Measurements from ENCODE around the gene NGFR.
A peak's percentile ranks its signal among the peaks of the same experiment; 100 is the strongest.

The NGFR gene

DNA sequence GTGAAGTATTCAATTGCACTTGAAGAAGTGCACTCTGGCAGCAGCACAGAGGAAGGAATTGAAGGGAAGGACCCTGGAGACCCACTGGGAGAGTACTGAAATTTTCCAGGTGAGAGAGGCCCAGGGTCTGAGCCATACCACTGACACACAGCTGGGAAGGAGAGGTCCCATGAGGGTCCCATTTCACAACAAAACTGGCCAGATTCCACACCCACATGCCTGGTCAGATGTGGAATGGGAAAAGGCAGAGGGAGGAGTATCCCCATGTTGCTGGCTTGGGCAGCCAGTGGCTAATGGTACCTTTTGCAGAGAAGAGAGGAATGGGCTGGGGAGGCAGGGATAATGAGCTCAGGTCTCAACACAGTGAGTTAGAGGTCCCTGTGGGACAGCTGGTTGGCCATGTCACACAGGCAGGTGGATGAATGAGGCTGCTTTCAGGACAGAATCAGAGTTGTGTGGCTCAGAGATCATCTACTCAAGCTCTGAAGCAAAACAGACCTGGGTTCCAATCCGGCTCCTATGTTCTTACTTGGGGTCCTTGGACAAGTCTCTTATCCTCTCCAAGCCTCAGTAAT is 26.2 kb upstream of the NGFR start:
- DNase-seq (ENCODE audit: low read depth, low spot score): no peak
- no peak overlapping the region for H3K27ac ChIP-seq (ENCODE audit: low read length)
- H3K4me3 ChIP-seq (ENCODE audit: low read length): no peak overlapping the region
- WGBS (ENCODE audit: insufficient coverage, insufficient read length): no CpG with 5 or more reads among the region's 1 CpG
- no peaks in the 10 kb centered on the region for H3K36me3 ChIP-seq (ENCODE audit: control insufficient read depth, insufficient read depth, low read length)
- no peaks in the 10 kb centered on the region for H3K9me3 ChIP-seq (ENCODE audit: control insufficient read depth, insufficient read depth, low read length)
- peaks cover 6% of the 10 kb centered on the region; the same call in 1 of the 2 replicates for H3K4me1 ChIP-seq (ENCODE audit: control insufficient read depth, insufficient read depth, low read length)
- no peaks in the 10 kb centered on the region; the same call in 1 of the 2 replicates for H3K27me3 ChIP-seq (ENCODE audit: control insufficient read depth, insufficient read depth, low read length)

- Histone ChIP-seq H3K27me3 (ENCODE audit: control insufficient read depth, insufficient read depth, low read length) (no peaks in the 10 kb centered on the region; the same call in 1 of the 2 replicates), H3K4me3 (ENCODE audit: low read length) (peak overlapping the region; percentile 28; the same call in 1 of the 2 replicates), H3K4me1 (ENCODE audit: control insufficient read depth, insufficient read depth, low read length) (peaks cover 6% of the 10 kb centered on the region; the same call in 1 of the 2 replicates), H3K9me3 (ENCODE audit: control insufficient read depth, insufficient read depth, low read length) (no peaks in the 10 kb centered on the region), H3K36me3 (ENCODE audit: control insufficient read depth, insufficient read depth, low read length) (no peaks in the 10 kb centered on the region), H3K27ac (ENCODE audit: low read length) (no peak overlapping the region)
- WGBS (ENCODE audit: insufficient coverage, insufficient read length): no CpG with 5 or more reads among the region's 52 CpGs
- DNase-seq (ENCODE audit: low read depth, low spot score): no peak
Measured at GRCh38 chr17:49469831-49470810, 25.0 kb upstream of the NGFR start.

DNA sequence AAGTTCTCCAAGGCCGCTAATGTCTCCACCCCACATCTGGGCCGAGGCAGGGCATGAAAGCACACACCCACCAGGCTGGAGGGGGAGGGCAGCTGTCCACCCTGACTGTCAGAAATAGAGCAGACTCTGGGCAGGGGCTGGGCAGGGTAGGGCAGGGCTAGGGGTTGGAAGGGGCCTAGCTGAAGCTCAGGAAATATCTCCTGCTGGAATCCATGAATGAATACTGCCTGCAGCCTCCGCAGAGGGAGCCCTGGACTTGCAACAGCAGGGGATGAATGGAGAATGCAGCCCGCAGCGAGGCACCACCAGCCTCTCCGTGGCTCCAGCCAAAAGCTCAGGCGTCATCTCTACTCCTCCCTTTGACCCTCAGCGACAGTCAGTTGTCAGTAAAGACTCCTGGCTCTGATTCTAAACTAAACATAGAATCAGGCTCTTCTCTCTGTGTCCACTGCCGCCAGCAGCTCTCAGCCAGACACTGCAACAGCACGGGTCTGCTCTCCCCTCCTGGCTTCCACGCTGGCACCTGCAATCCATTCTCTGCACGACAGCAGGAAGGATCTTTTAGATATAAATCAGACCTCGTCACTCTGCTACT is 23.9 kb upstream of the NGFR start:
- Histone ChIP-seq H3K4me3 (ENCODE audit: low read length) (no peak overlapping the region), H3K36me3 (ENCODE audit: control insufficient read depth, insufficient read depth, low read length) (no peaks in the 10 kb centered on the region), H3K9me3 (ENCODE audit: control insufficient read depth, insufficient read depth, low read length) (no peaks in the 10 kb centered on the region), H3K27ac (ENCODE audit: low read length) (no peak overlapping the region), H3K4me1 (ENCODE audit: control insufficient read depth, insufficient read depth, low read length) (peaks cover 6% of the 10 kb centered on the region; the same call in 1 of the 2 replicates), H3K27me3 (ENCODE audit: control insufficient read depth, insufficient read depth, low read length) (no peaks in the 10 kb centered on the region; the same call in 1 of the 2 replicates)
- WGBS (ENCODE audit: insufficient coverage, insufficient read length): no CpG with 5 or more reads among the region's 13 CpGs
- DNase-seq (ENCODE audit: low read depth, low spot score): no peak

GRCh38 chr17:49471769-49472168 is 23.3 kb upstream of the NGFR start:
- Histone ChIP-seq H3K9me3 (ENCODE audit: control insufficient read depth, insufficient read depth, low read length) (no peaks in the 10 kb centered on the region), H3K4me3 (ENCODE audit: low read length) (no peak overlapping the region), H3K36me3 (ENCODE audit: control insufficient read depth, insufficient read depth, low read length) (no peaks in the 10 kb centered on the region), H3K27me3 (ENCODE audit: control insufficient read depth, insufficient read depth, low read length) (no peaks in the 10 kb centered on the region; the same call in 1 of the 2 replicates), H3K27ac (ENCODE audit: low read length) (no peak overlapping the region), H3K4me1 (ENCODE audit: control insufficient read depth, insufficient read depth, low read length) (peaks cover 6% of the 10 kb centered on the region; the same call in 1 of the 2 replicates)
- no CpG with 5 or more reads among the region's 1 CpG for WGBS (ENCODE audit: insufficient coverage, insufficient read length)
- no peak for DNase-seq (ENCODE audit: low read depth, low spot score)

GRCh38 chr17:49472527-49472926 is 22.6 kb upstream of the NGFR start:
- H3K4me3 ChIP-seq (ENCODE audit: low read length): no peak overlapping the region
- DNase-seq (ENCODE audit: low read depth, low spot score): no peak
- no peaks in the 10 kb centered on the region for H3K9me3 ChIP-seq (ENCODE audit: control insufficient read depth, insufficient read depth, low read length)
- peaks cover 6% of the 10 kb centered on the region; the same call in 1 of the 2 replicates for H3K4me1 ChIP-seq (ENCODE audit: control insufficient read depth, insufficient read depth, low read length)
- no peak overlapping the region for H3K27ac ChIP-seq (ENCODE audit: low read length)
- H3K36me3 ChIP-seq (ENCODE audit: control insufficient read depth, insufficient read depth, low read length): no peaks in the 10 kb centered on the region
- WGBS (ENCODE audit: insufficient coverage, insufficient read length): no CpG with 5 or more reads among the region's 5 CpGs
- no peaks in the 10 kb centered on the region; the same call in 1 of the 2 replicates for H3K27me3 ChIP-seq (ENCODE audit: control insufficient read depth, insufficient read depth, low read length)

DNA sequence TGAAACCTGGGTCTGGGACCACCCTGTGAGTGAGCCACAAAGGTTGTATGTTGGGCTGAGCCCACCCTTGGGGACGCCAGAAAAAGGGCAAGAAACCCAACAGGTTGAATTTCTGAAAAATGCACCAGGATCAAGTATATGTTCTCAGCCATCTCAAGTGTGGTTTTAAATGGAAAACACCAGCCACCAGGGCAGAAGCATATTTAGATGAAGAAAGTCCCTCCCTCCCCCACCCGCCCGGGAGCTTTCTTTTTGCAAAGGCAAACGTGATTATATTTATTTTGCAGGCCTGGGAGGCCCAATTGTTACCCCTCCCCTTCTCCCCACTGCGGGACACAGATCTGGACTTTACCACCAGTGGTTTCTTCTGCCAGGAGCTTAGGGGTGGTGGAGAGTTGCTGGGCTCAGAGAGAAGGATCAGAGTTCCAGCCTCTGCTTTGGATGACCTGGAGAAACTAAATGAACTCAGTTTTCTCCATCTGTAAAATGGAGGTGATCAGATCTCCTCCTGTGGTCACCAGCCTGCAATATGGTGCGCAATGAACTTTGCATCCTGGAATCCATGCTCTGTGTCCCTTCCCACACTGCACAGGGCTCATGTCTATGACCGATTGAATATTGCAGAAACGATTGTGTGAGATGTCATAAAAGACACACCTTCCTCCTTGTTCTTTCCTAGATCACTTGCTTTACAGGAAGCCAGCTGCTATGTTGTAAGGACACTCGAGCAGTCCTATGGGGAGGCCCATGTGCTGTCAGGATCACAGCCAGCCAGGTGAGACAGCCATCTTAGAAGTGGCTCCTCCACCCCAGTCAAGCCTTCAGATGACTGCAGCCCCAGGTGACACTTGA is 21.0 kb upstream of the NGFR start:
- Histone ChIP-seq H3K27me3 (ENCODE audit: control insufficient read depth, insufficient read depth, low read length) (no peaks in the 10 kb centered on the region; the same call in 1 of the 2 replicates), H3K4me3 (ENCODE audit: low read length) (no peak overlapping the region), H3K9me3 (ENCODE audit: control insufficient read depth, insufficient read depth, low read length) (no peaks in the 10 kb centered on the region), H3K36me3 (ENCODE audit: control insufficient read depth, insufficient read depth, low read length) (no peaks in the 10 kb centered on the region), H3K4me1 (ENCODE audit: control insufficient read depth, insufficient read depth, low read length) (peaks cover 6% of the 10 kb centered on the region; the same call in 1 of the 2 replicates), H3K27ac (ENCODE audit: low read length) (no peak overlapping the region)
- WGBS (ENCODE audit: insufficient coverage, insufficient read length): no CpG with 5 or more reads among the region's 9 CpGs
- no peak for DNase-seq (ENCODE audit: low read depth, low spot score)

GRCh38 chr17:49477709-49478108 is 17.4 kb upstream of the NGFR start:
- no peak overlapping the region for H3K4me3 ChIP-seq (ENCODE audit: low read length)
- H3K9me3 ChIP-seq (ENCODE audit: control insufficient read depth, insufficient read depth, low read length): no peaks in the 10 kb centered on the region
- H3K27ac ChIP-seq (ENCODE audit: low read length): no peak overlapping the region
- no CpG with 5 or more reads among the region's 3 CpGs for WGBS (ENCODE audit: insufficient coverage, insufficient read length)
- no peak for DNase-seq (ENCODE audit: low read depth, low spot score)
- H3K36me3 ChIP-seq (ENCODE audit: control insufficient read depth, insufficient read depth, low read length): no peaks in the 10 kb centered on the region
- no peaks in the 10 kb centered on the region for H3K27me3 ChIP-seq (ENCODE audit: control insufficient read depth, insufficient read depth, low read length)
- no peaks in the 10 kb centered on the region for H3K4me1 ChIP-seq (ENCODE audit: control insufficient read depth, insufficient read depth, low read length)

GRCh38 chr17:49480836-49481615 is 14.1 kb upstream of the NGFR start:
- Histone ChIP-seq H3K4me1 (ENCODE audit: control insufficient read depth, insufficient read depth, low read length) (peaks cover 6% of the 10 kb centered on the region; the same call in 1 of the 2 replicates), H3K36me3 (ENCODE audit: control insufficient read depth, insufficient read depth, low read length) (no peaks in the 10 kb centered on the region), H3K27ac (ENCODE audit: low read length) (no peak overlapping the region), H3K27me3 (ENCODE audit: control insufficient read depth, insufficient read depth, low read length) (no peaks in the 10 kb centered on the region), H3K9me3 (ENCODE audit: control insufficient read depth, insufficient read depth, low read length) (no peaks in the 10 kb centered on the region), H3K4me3 (ENCODE audit: low read length) (no peak overlapping the region)
- no CpG with 5 or more reads among the region's 5 CpGs for WGBS (ENCODE audit: insufficient coverage, insufficient read length)
- no peak for DNase-seq (ENCODE audit: low read depth, low spot score)

DNA sequence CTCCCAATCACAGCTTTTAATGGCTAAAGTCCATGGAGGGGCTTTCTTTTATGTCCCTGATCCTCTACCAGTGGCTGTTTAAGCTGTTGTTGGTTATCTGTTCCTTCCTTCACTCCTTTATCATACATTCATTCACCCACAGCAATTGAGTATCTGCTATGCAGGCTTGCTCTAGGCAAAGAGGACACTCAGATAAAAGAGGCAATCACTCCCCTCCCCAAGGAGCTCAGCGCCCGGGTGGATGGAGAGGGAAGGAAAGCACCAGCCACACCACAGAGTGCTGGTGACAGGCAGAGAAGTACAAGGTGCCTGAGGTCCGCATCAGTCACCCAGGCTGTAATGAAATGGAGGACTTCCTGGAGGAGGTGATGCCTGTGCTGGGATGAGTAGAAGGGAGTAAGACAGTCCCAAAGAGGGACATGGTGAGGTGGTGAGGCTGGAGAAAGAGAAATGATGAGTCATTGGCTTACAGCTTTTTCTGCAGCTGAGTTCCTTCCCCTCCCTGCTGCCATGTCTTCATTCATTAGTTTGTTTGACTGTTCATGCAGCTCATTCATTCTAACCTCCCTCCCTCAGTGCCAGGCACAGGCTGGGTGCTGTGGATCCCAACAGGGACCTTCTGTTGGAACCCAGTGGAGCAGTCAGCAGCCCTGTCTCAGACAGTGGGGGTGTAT is 12.8 kb upstream of the NGFR start:
- no peak overlapping the region for H3K27ac ChIP-seq (ENCODE audit: low read length)
- H3K9me3 ChIP-seq (ENCODE audit: control insufficient read depth, insufficient read depth, low read length): no peaks in the 10 kb centered on the region
- H3K36me3 ChIP-seq (ENCODE audit: control insufficient read depth, insufficient read depth, low read length): no peaks in the 10 kb centered on the region
- DNase-seq (ENCODE audit: low read depth, low spot score): no peak
- peaks cover 10% of the 10 kb centered on the region for H3K4me1 ChIP-seq (ENCODE audit: control insufficient read depth, insufficient read depth, low read length)
- H3K27me3 ChIP-seq (ENCODE audit: control insufficient read depth, insufficient read depth, low read length): no peaks in the 10 kb centered on the region
- H3K4me3 ChIP-seq (ENCODE audit: low read length): no peak overlapping the region
- no CpG with 5 or more reads among the region's 3 CpGs for WGBS (ENCODE audit: insufficient coverage, insufficient read length)
